IMR-90 (cell line): Measurements from ENCODE around the gene DNAJB2. TPM values are rescaled to one million over a fixed set of nuclear protein-coding genes. Genes with fewer than 3 reads are reported as not detected.
A peak's percentile ranks its signal among the peaks of the same experiment; 100 is the strongest.

ENCODE experiments used
- ATAC-seq: fragments of 200-7000 bp; cut with Tn5 transposase; 2 replicates; pipeline ENCODE4 v1.9.1; 2020; ENCODE audit warnings: low read depth, mild to moderate bottlenecking, moderate library complexity
- BruUV-seq: library from RNA; stranded (reverse); fragments of 400-500 nt; replicated peaks from 2 replicates; lab custom pipeline; 2021; lab: Mats Ljungman, UMichigan
- CTCF ChIA-PET: fragments of 300-600 bp; formaldehyde crosslinking; extraction: SDS; loops from one replicate; lab custom pipeline; 2021; ENCODE audit warnings: antibody characterized with exemption; lab: Yijun Ruan, JAX
- POLR2A ChIA-PET: fragments of 300-600 bp; sonication (Branson Sonifier 250); formaldehyde crosslinking; loops from one replicate; lab custom pipeline; 2022; ENCODE audit warnings: antibody characterized with exemption; ENCODE audit not compliant: unreplicated experiment; lab: Charles Lee
- DNase-seq: peaks from one replicate; pipeline ENCODE4 v3.0.0; 2013
- H2AFZ ChIP-seq: replicated peaks from 2 replicates; pipeline ENCODE3; 2013; ENCODE audit warnings: low read length, mild to moderate bottlenecking; ENCODE audit not compliant: poor library complexity
- H2AK5ac ChIP-seq: 2 replicates; pipeline ENCODE4 v1.6.1; 2013; ENCODE audit warnings: low read depth, low read length, inconsistent platforms
- H2AK9ac ChIP-seq: replicated peaks from 2 replicates; pipeline ENCODE3; 2013; ENCODE audit warnings: mild to moderate bottlenecking, low read depth, low read length, moderate library complexity; ENCODE audit not compliant: poor library complexity
- H2BK120ac ChIP-seq: 2 replicates; pipeline ENCODE4 v1.6.1; 2013; ENCODE audit warnings: low read depth, low read length, inconsistent platforms
- H2BK15ac ChIP-seq: 3 replicates; pipeline ENCODE4 v1.6.1; 2013; ENCODE audit warnings: low read depth, low read length, inconsistent platforms
- H2BK20ac ChIP-seq: 2 replicates; pipeline ENCODE4 v1.6.1; 2013; ENCODE audit warnings: low read depth, mild to moderate bottlenecking, inconsistent platforms, low read length, moderate library complexity
- H2BK5ac ChIP-seq: 2 replicates; pipeline ENCODE4 v1.6.1; 2013; ENCODE audit warnings: mild to moderate bottlenecking, low read depth, low read length, inconsistent platforms; ENCODE audit not compliant: poor library complexity, severe bottlenecking
- H3K14ac ChIP-seq: replicated peaks from 2 replicates; pipeline ENCODE4 v1.6.1; 2013; ENCODE audit warnings: low read depth, low read length, inconsistent platforms
- H3K18ac ChIP-seq: 2 replicates; pipeline ENCODE4 v1.6.1; 2013; ENCODE audit warnings: low read depth, low read length, control low read depth
- H3K23ac ChIP-seq: 2 replicates; pipeline ENCODE4 v1.6.1; 2013; ENCODE audit warnings: low read depth, low read length, inconsistent platforms
- H3K27ac ChIP-seq: 2 replicates; pipeline ENCODE4 v1.5.1; 2013; ENCODE audit warnings: mild to moderate bottlenecking, control low read depth, low read length; ENCODE audit not compliant: insufficient read depth
- H3K27me3 ChIP-seq: 2 replicates; pipeline ENCODE4 v1.6.1; 2013; ENCODE audit warnings: low read length; ENCODE audit not compliant: control insufficient read depth, insufficient read depth
- H3K36me3 ChIP-seq: 2 replicates; pipeline ENCODE4 v1.6.1; 2013; ENCODE audit warnings: low read length, mixed read lengths; ENCODE audit not compliant: control insufficient read depth, insufficient read depth
- H3K4ac ChIP-seq: 2 replicates; pipeline ENCODE4 v1.6.1; 2013; ENCODE audit warnings: low read depth, low read length, inconsistent platforms
- H3K4me1 ChIP-seq: 2 replicates; pipeline ENCODE4 v1.6.1; 2013; ENCODE audit warnings: low read length, mixed read lengths; ENCODE audit not compliant: control insufficient read depth, insufficient read depth
- H3K4me2 ChIP-seq: 2 replicates; pipeline ENCODE4 v1.6.1; 2013; ENCODE audit warnings: low read depth, mild to moderate bottlenecking, control low read depth, low read length, moderate library complexity
- H3K4me3 ChIP-seq: 2 replicates; pipeline ENCODE4 v1.5.1; 2013; ENCODE audit warnings: low read depth, mild to moderate bottlenecking, control low read depth, low read length, moderate library complexity; ENCODE audit not compliant: insufficient read depth
- H3K56ac ChIP-seq: 2 replicates; pipeline ENCODE4 v1.6.1; 2013; ENCODE audit warnings: low read length, inconsistent platforms; ENCODE audit not compliant: insufficient read depth; ENCODE audit errors: extremely low read depth
- H3K79me1 ChIP-seq, 2 experiments: 2 replicates each; pipeline ENCODE4 v1.6.1; 2013; ENCODE audit warnings: low read length in 2 of 2, inconsistent platforms in 1 of 2, low read depth in 1 of 2
- H3K9ac ChIP-seq: 2 replicates; pipeline ENCODE4 v1.6.1; 2013; ENCODE audit warnings: low read depth, low read length, control low read depth
- H3K9me1 ChIP-seq: 2 replicates; pipeline ENCODE4 v1.6.1; 2013; ENCODE audit warnings: low read length, inconsistent platforms; ENCODE audit not compliant: insufficient read depth
- H3K9me3 ChIP-seq: 2 replicates; pipeline ENCODE4 v1.6.1; 2013; ENCODE audit warnings: low read length; ENCODE audit not compliant: control insufficient read depth, insufficient read depth
- H4K20me1 ChIP-seq: 2 replicates; pipeline ENCODE4 v1.6.1; 2013; ENCODE audit warnings: low read length, inconsistent platforms; ENCODE audit not compliant: insufficient read depth
- H4K5ac ChIP-seq: 2 replicates; pipeline ENCODE4 v1.6.1; 2013; ENCODE audit warnings: mild to moderate bottlenecking, low read depth, low read length, control low read depth
- H4K8ac ChIP-seq, 2 experiments: 2 replicates each; pipeline ENCODE4 v1.6.1; 2013; ENCODE audit warnings: low read depth in 2 of 2, low read length in 2 of 2, control low read depth in 1 of 2, inconsistent platforms in 1 of 2
- H4K91ac ChIP-seq: 2 replicates; pipeline ENCODE4 v1.6.1; 2013; ENCODE audit warnings: low read depth, low read length, inconsistent platforms; ENCODE audit not compliant: insufficient read depth
- CTCF ChIP-seq: conservative IDR thresholded peaks from 2 replicates; pipeline ENCODE4 v1.5.1; 2012; ENCODE audit warnings: mild to moderate bottlenecking, low read depth, low read length, improper control_type of control experiment
- MAFK ChIP-seq: IDR thresholded peaks from 2 replicates; pipeline ENCODE4 v1.6.1; 2012; ENCODE audit warnings: low read depth, low read length, improper control_type of control experiment
- WGBS, 2 experiments: methylation state at CpG; one replicate each; pipeline versions ENCODE4 v1.1.5 to v1.1.7; 2013; ENCODE audit warnings: missing lambda C conversion rate in 2 of 2; ENCODE audit not compliant: insufficient read length in 1 of 2; ENCODE audit errors: extremely low coverage in 2 of 2; 5-methylcytosine and 5-hydroxymethylcytosine counted together
- dilution Hi-C: fragments of 300-500 bp; cut with HindIII; formaldehyde crosslinking; loops from one replicate; pipeline ENCODE4 v1.14.3; 2018; ENCODE audit warnings: low sequenced_read_pairs; ENCODE audit not compliant: unreplicated experiment
- in situ Hi-C: fragments of 300-500 bp; cut with MboI; formaldehyde crosslinking; loops from 3 replicates; pipeline ENCODE4 v1.14.3; 2019; ENCODE audit warnings: low sequenced_read_pairs, inconsistent platforms, mixed read lengths
- intact Hi-C: fragments of 100-400 bp; cut with micrococcal nuclease; formaldehyde crosslinking; loops from 2 replicates; pipeline ENCODE4 v1.10.0; 2022
- polyA plus RNA-seq, 3 experiments: library from polyadenylated mRNA; depleted of rRNA; stranded (reverse); fragments of >200 nt; gene quantifications; 2 replicates each; pipeline ENCODE4 v1.2.3, GENCODE V29; 2012; ENCODE audit warnings: low replicate concordance in 1 of 3
- total RNA-seq: library from RNA; depleted of rRNA; stranded (reverse); fragments of >200 nt; gene quantifications from 2 replicates; pipeline ENCODE4 v1.2.3, GENCODE V29; 2012

Gene DNAJB2
- total and polyA plus RNA-seq, 2 of the 4 experiments (the other 2 are of a cell fraction): 30.6 to 45.8 TPM

- no peaks in the 10 kb centered on the region for H3K9me3 ChIP-seq
- H4K8ac ChIP-seq: no peak overlapping the region
- no peak overlapping the region for H3K4ac ChIP-seq
- dilution Hi-C loops: no loop called here
- H2BK15ac ChIP-seq: no peak overlapping the region
- H3K9ac ChIP-seq: no peak overlapping the region
- no peaks in the 10 kb centered on the region for H3K27me3 ChIP-seq
- no peaks in the 10 kb centered on the region for H3K9me1 ChIP-seq
- H2BK120ac ChIP-seq: no peak overlapping the region
- H3K4me2 ChIP-seq: no peak overlapping the region
- in situ Hi-C loops: loop anchor here (5.0 kb wide), 1 partner anchor 126 kb away; the partner anchor contains the start of gene SLC23A3
- no peaks in the 10 kb centered on the region for H3K79me1 ChIP-seq
- peak overlapping the region; percentile 69 for H2AK9ac ChIP-seq
- no peak overlapping the region for H2BK5ac ChIP-seq
- no peak for TF ChIP-seq MAFK
- TF ChIP-seq CTCF: peak; percentile 28; the same call in 1 of the 2 replicates
- ChIA-PET POLR2A (no interaction called here), CTCF (no interaction called here)
- H3K27ac ChIP-seq: no peak overlapping the region
- DNase-seq: no peak
- H3K14ac ChIP-seq: no peak overlapping the region
- 100% methylated on average over 3 of the region's 14 CpGs; no CpG with 5 or more reads in 1 of the 2 experiments for WGBS, 2 experiments
- no TSS peak for BruUV-seq
- no peak for ATAC-seq
- H2AFZ ChIP-seq: no peak overlapping the region
- H3K4me1 ChIP-seq: peaks cover 8% of the 10 kb centered on the region; the same call in 1 of the 2 replicates
- no peaks in the 10 kb centered on the region for H4K20me1 ChIP-seq
- intact Hi-C loops: loop anchor here (1.0 to 5.0 kb wide), 4 partner anchors 79 to 241 kb away; partner anchors contain the start of gene NHEJ1
- H4K91ac ChIP-seq: no peak overlapping the region
- no peak overlapping the region for H4K5ac ChIP-seq
- H3K56ac ChIP-seq: no peak overlapping the region
- no peak overlapping the region for H2BK20ac ChIP-seq
- peaks cover 4% of the 10 kb centered on the region for H3K36me3 ChIP-seq
- H3K4me3 ChIP-seq: no peak overlapping the region
- H3K18ac ChIP-seq: no peak overlapping the region
- no peak overlapping the region for H2AK5ac ChIP-seq
- no peak overlapping the region for H3K23ac ChIP-seq
Measured at GRCh38 chr2:219297766-219298456, 18.7 kb downstream of the DNAJB2 start.
